B cell (primary cell): Measurements from ENCODE around the gene HSPH1. TPM values are rescaled to one million over a fixed set of nuclear protein-coding genes. Genes with fewer than 3 reads are reported as not detected.
"Not testable (repeated sequence)": the region's sequence is repeated elsewhere in the genome, so short reads cannot be mapped to it uniquely, and the experiment has no call there.

ENCODE experiments used
- ATAC-seq: fragments of 200-7000 bp; cut with Tn5 transposase; one replicate; pipeline ENCODE4 v1.10.0; 2021; ENCODE audit warnings: low read depth, mild to moderate bottlenecking, moderate number of reproducible peaks, moderate library complexity
- CTCF ChIA-PET: fragments of 350-600 bp; sonication (Branson Sonifier 250); formaldehyde crosslinking; loops from one replicate; lab custom pipeline; 2021; ENCODE audit warnings: antibody characterized with exemption, inconsistent platforms; lab: Charles Lee
- POLR2A ChIA-PET: fragments of 350-600 bp; sonication (Branson Sonifier 250); formaldehyde crosslinking; loops from one replicate; lab custom pipeline; 2021; ENCODE audit warnings: antibody characterized with exemption; lab: Charles Lee
- DNase-seq: peaks from one replicate; pipeline ENCODE4 v3.0.0; 2013
- H2AFZ ChIP-seq: 2 replicates; pipeline ENCODE4 v1.6.1; 2012; ENCODE audit warnings: mild to moderate bottlenecking, low read depth, low read length; ENCODE audit not compliant: insufficient read depth, poor library complexity, severe bottlenecking
- H3K27ac ChIP-seq, 2 donors: 1 replicate in 1 of 2; 2 replicates in 1 of 2; pipeline ENCODE4 v1.5.1; 2012 to 2013; ENCODE audit warnings: low read length in 2 of 2, mild to moderate bottlenecking in 2 of 2, moderate library complexity in 1 of 2
- H3K27me3 ChIP-seq, 4 experiments: fragments of 200-600 bp in 1 of 4; sonication (generic) in 1 of 4; replicated peaks in 1 of 4; 1 replicate in 2 of 4; 2 replicates in 2 of 4; pipeline versions ENCODE4 v1.6.1 to v1.7.0; 2013 to 2016; ENCODE audit warnings: low read length in 3 of 4, mild to moderate bottlenecking in 2 of 4, mixed read lengths in 1 of 4, moderate library complexity in 1 of 4; ENCODE audit not compliant: insufficient read depth in 4 of 4, control insufficient read depth in 3 of 4; ENCODE audit errors: control extremely low read depth in 1 of 4
- H3K36me3 ChIP-seq, 2 experiments: replicated peaks in 1 of 2; 1 replicate in 1 of 2; 2 replicates in 1 of 2; pipeline versions ENCODE4 v1.6.1 to v1.7.1; 2013; ENCODE audit warnings: low read length in 1 of 2; ENCODE audit not compliant: insufficient read depth in 2 of 2, control insufficient read depth in 1 of 2; ENCODE audit errors: control extremely low read depth in 1 of 2, extremely low read depth in 1 of 2
- H3K4me1 ChIP-seq, 2 donors: fragments of 200-600 bp in 1 of 2; sonication (generic) in 1 of 2; 1 replicate in 1 of 2; 2 replicates in 1 of 2; pipeline versions ENCODE4 v1.5.1 to v1.6.1; 2013 to 2017; ENCODE audit warnings: low read length in 2 of 2; ENCODE audit not compliant: control insufficient read depth in 2 of 2, insufficient read depth in 2 of 2
- H3K4me2 ChIP-seq: replicated peaks from 2 replicates; pipeline ENCODE3; 2012; ENCODE audit warnings: mild to moderate bottlenecking, low read depth, low read length; ENCODE audit not compliant: poor library complexity, severe bottlenecking
- H3K4me3 ChIP-seq, 5 experiments: fragments of 200-600 bp in 1 of 5; sonication (generic) in 1 of 5; 1 replicate in 3 of 5; 2 replicates in 2 of 5; pipeline versions ENCODE4 v1.5.1 to v1.7.0; 2011 to 2016; ENCODE audit warnings: low read length in 4 of 5, mild to moderate bottlenecking in 4 of 5, low read depth in 2 of 5, control low read depth in 1 of 5, moderate library complexity in 1 of 5; ENCODE audit not compliant: insufficient read depth in 1 of 5; ENCODE audit errors: control extremely low read depth in 1 of 5, extremely low read depth in 1 of 5
- H3K79me2 ChIP-seq: fragments of 200-600 bp; sonication (generic); one replicate; pipeline ENCODE4 v1.6.0; 2016; ENCODE audit warnings: low read length; ENCODE audit not compliant: control insufficient read depth, insufficient read depth
- H3K9ac ChIP-seq: fragments of 200-600 bp; sonication (generic); 2 replicates; pipeline ENCODE4 v1.6.1; 2017; ENCODE audit warnings: mild to moderate bottlenecking, low read length, moderate library complexity
- H3K9me3 ChIP-seq, 3 donors: one replicate each; pipeline versions ENCODE4 v1.6.1 to v1.7.1; 2013; ENCODE audit warnings: low read length in 2 of 3; ENCODE audit not compliant: control insufficient read depth in 2 of 3, insufficient read depth in 1 of 3; ENCODE audit errors: control extremely low read depth in 1 of 3
- H4K20me1 ChIP-seq: 2 replicates; pipeline ENCODE4 v1.6.0; 2012; ENCODE audit warnings: mild to moderate bottlenecking, low read length; ENCODE audit not compliant: insufficient read depth, control insufficient read depth, poor library complexity, severe bottlenecking
- H3K27ac Mint-ChIP-seq: one replicate; pipeline ENCODE4 v1.8.0; 2021; ENCODE audit warnings: mixed read lengths
- H3K27me3 Mint-ChIP-seq: one replicate; pipeline ENCODE4 v1.8.0; 2021; ENCODE audit warnings: mixed read lengths
- H3K4me1 Mint-ChIP-seq: one replicate; pipeline ENCODE4 v1.8.0; 2021; ENCODE audit warnings: mixed read lengths
- H3K4me3 Mint-ChIP-seq: one replicate; pipeline ENCODE4 v1.8.0; 2021; ENCODE audit warnings: mixed read lengths
- H3K9me3 Mint-ChIP-seq: one replicate; pipeline ENCODE4 v1.8.0; 2022; ENCODE audit warnings: mixed read lengths; ENCODE audit not compliant: insufficient read depth
- EZH2 ChIP-seq: IDR thresholded peaks from 2 replicates; pipeline ENCODE4 v1.6.1; 2012; ENCODE audit warnings: borderline replicate concordance, low read depth, mild to moderate bottlenecking, moderate library complexity, low read length; ENCODE audit not compliant: insufficient read depth, poor library complexity, severe bottlenecking
- WGBS: methylation state at CpG from one replicate; pipeline ENCODE4 v1.1.5; 2013; ENCODE audit warnings: missing lambda C conversion rate; ENCODE audit not compliant: insufficient coverage; 5-methylcytosine and 5-hydroxymethylcytosine counted together
- intact Hi-C: fragments of 100-400 bp; cut with micrococcal nuclease; formaldehyde crosslinking; loops from one replicate; pipeline ENCODE4 v1.10.0; 2022
- polyA plus RNA-seq: library from polyadenylated mRNA; depleted of rRNA; stranded (reverse); fragments of >200 nt; gene quantifications from 2 replicates; pipeline ENCODE4 v1.2.3, GENCODE V29; 2012
- total RNA-seq, 2 donors: library from RNA; stranded (reverse); fragments of 120-200 nt in 1 of 2; gene quantifications; 1 replicate in 1 of 2; 2 replicates in 1 of 2; pipeline versions ENCODE4 v1.2.3 to v1.2.4, GENCODE V29; 2013 to 2022
- TF ChIP-seq, protein P1 (sequence below): fragments of 200-600 bp; IDR thresholded peaks from one replicate; pipeline ENCODE4 v1.8.0; 2022; ENCODE audit warnings: antibody characterized with exemption, mild to moderate bottlenecking

Gene HSPH1
- total and polyA plus RNA-seq, 2 donors (not counting 1 experiment from before 2014, with no cell fraction given): 15.4 to 56.4 TPM

GRCh38 chr13:31179754-31180153 lies 18.1 kb upstream of the HSPH1 start:
- Histone ChIP-seq H3K79me2 (no peaks in the 10 kb centered on the region), H3K9ac (no peak overlapping the region), H4K20me1 (no peaks in the 10 kb centered on the region), H3K9me3 (peaks cover 0 to 7% (median 0%) of the 10 kb centered on the region in 3 donors), H2AFZ (no peak overlapping the region), H3K4me2 (no peak overlapping the region), H3K4me3 (no peak overlapping the region), H3K27me3 (no peaks in the 10 kb centered on the region), H3K27ac (no peak overlapping the region), H3K4me1 (no peaks in the 10 kb centered on the region), H3K36me3 (no peaks in the 10 kb centered on the region)
- Mint-ChIP-seq H3K27ac (no peak overlapping the region), H3K4me1 (no peaks in the 10 kb centered on the region), H3K9me3 (peaks cover 2% of the 10 kb centered on the region), H3K27me3 (no peaks in the 10 kb centered on the region), H3K4me3 (no peak overlapping the region)
- TF ChIP-seq, protein P1, sequence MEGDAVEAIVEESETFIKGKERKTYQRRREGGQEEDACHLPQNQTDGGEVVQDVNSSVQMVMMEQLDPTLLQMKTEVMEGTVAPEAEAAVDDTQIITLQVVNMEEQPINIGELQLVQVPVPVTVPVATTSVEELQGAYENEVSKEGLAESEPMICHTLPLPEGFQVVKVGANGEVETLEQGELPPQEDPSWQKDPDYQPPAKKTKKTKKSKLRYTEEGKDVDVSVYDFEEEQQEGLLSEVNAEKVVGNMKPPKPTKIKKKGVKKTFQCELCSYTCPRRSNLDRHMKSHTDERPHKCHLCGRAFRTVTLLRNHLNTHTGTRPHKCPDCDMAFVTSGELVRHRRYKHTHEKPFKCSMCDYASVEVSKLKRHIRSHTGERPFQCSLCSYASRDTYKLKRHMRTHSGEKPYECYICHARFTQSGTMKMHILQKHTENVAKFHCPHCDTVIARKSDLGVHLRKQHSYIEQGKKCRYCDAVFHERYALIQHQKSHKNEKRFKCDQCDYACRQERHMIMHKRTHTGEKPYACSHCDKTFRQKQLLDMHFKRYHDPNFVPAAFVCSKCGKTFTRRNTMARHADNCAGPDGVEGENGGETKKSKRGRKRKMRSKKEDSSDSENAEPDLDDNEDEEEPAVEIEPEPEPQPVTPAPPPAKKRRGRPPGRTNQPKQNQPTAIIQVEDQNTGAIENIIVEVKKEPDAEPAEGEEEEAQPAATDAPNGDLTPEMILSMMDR: no peak
- TF ChIP-seq EZH2: no peak
- DNase-seq (no peak), ATAC-seq (no peak)
- ChIA-PET CTCF (no interaction called here), POLR2A (no interaction called here)
- WGBS: 63% methylated on average over 5 of the region's 5 CpGs
- intact Hi-C loops: no loop called here

DNA sequence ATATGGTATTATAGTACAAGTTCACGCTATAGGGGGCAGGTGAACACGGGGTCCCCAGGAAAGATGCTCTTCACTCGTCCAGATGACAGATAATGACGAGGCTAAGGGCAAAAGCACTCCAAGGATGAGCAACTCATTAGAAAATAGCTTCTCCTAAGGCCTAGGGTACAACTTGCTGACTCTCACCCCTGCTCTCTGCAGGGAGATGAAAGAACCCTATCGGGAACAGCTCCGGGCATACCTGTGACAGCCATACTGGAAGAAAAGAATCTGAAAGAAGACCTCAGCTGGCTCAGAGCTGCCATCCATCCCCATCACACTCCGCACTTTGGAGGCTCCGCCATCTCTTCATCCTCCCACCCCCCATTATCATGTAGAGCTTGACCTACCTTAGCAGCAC lies 17.5 kb upstream of the HSPH1 start:
- WGBS: 88% methylated on average over 6 of the region's 8 CpGs

DNA sequence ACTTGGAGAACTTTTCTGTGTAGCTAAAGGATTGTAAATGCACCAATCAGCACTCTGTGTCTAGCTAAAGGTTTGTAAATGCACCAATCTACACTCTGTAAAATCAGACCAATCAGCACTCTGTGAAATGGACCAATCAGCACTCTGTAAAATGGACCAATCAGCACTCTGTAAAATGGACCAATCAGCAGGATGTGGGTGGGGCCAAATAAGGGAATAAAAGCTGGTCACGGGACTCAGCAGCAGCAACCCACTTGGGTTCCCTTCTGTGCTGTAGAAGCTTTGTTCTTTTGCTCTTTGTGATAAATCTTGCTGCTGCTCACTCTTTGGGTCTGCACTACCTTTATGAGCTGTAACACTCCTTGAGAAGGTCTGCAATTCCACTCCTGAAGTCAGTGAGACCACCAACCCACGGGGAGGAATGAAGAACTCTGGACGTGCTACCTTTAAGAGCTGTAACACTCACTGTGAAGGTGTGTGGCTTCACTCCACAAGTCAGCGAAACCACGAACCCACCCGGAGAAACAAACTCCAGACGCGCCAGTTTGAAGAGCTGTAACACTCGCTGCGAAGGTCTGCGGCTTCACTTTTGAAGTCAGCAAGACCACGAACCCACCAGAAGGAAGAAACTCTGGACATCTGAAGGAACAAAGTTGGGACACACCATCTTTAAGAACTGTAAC lies 16.2 kb upstream of the HSPH1 start:
- not testable (repeated sequence) for H3K79me2 ChIP-seq, DNase-seq

More for the DNA sequence above, 17.5 kb upstream of the HSPH1 start:
- ChIA-PET CTCF (no interaction called here), POLR2A (no interaction called here)
- H3K79me2 ChIP-seq: no peaks in the 10 kb centered on the region
- TF ChIP-seq, protein P1: no peak
- TF ChIP-seq EZH2: no peak
- no peaks in the 10 kb centered on the region for H3K36me3 ChIP-seq
- H2AFZ ChIP-seq: no peak overlapping the region
- no peaks in the 10 kb centered on the region for H4K20me1 ChIP-seq
- no peak overlapping the region for H3K27ac Mint-ChIP-seq
- H3K9ac ChIP-seq: no peak overlapping the region
- no peaks in the 10 kb centered on the region for H3K4me1 ChIP-seq
- H3K9me3 Mint-ChIP-seq: peaks cover 2% of the 10 kb centered on the region
- no peaks in the 10 kb centered on the region for H3K4me1 Mint-ChIP-seq
- peaks cover 0 to 7% (median 0%) of the 10 kb centered on the region in 3 donors for H3K9me3 ChIP-seq
- H3K27me3 ChIP-seq: no peaks in the 10 kb centered on the region
- no peak overlapping the region for H3K4me2 ChIP-seq
- intact Hi-C loops: no loop called here
- H3K4me3 ChIP-seq: no peak overlapping the region
- ATAC-seq (no peak), DNase-seq (no peak)
- H3K27ac ChIP-seq: no peak overlapping the region
- H3K4me3 Mint-ChIP-seq: no peak overlapping the region
- H3K27me3 Mint-ChIP-seq: no peaks in the 10 kb centered on the region

More for the DNA sequence above, 16.2 kb upstream of the HSPH1 start:
- H3K9me3 ChIP-seq, CTCF ChIA-PET, H3K4me3 ChIP-seq, H3K4me2 ChIP-seq, POLR2A ChIA-PET, H3K36me3 ChIP-seq, H3K4me1 ChIP-seq, H3K4me3 Mint-ChIP-seq, H3K27ac Mint-ChIP-seq, H3K9ac ChIP-seq, H3K27me3 ChIP-seq, H3K27me3 Mint-ChIP-seq, H3K4me1 Mint-ChIP-seq, H4K20me1 ChIP-seq, H2AFZ ChIP-seq, H3K27ac ChIP-seq, H3K9me3 Mint-ChIP-seq, intact Hi-C loops, ATAC-seq: not testable (repeated sequence)
- 94% methylated on average over 12 of the region's 12 CpGs for WGBS
